ENCODE measurements around the gene GALNT14. TPM values are rescaled to one million over a fixed set of nuclear protein-coding genes. Genes with fewer than 3 reads are reported as not detected.

GALNT14 gene
- total and polyA plus RNA-seq, 4 donors = 0.85 to 2.8 (median 2.4) TPM

GRCh38 chr2:30871980-30872789, 266.1 kb downstream of the GALNT14 start:
- peak overlapping the region in 1 of 2 donors; percentile 70 for H3K27ac ChIP-seq (ENCODE audit: low read depth in 1 of 2, low read length in 1 of 2)
- H3K9me3 ChIP-seq (ENCODE audit: control insufficient read depth in 4 of 4, insufficient read depth in 3 of 4, low read length in 3 of 4) = no peaks in the 10 kb centered on the region
- no peak overlapping the region for H3K9ac ChIP-seq (ENCODE audit: insufficient read depth in 1 of 2, low read length in 2 of 2)
- no peak for TF ChIP-seq CTCF (IDR thresholded peaks at IDR 0.05; ENCODE audit: control extremely low read depth, extremely low read depth)
- ATAC-seq (ENCODE audit: insufficient read depth, low FRiP score) (peak; percentile 80), DNase-seq (peak; percentile 38 to 82 (median 62))
- WGBS, 2 donors = 24 to 58% methylated on average over 6 of the region's 6 CpGs
- peaks cover 0 to 7% (median 2%) of the 10 kb centered on the region in 3 donors for H3K27me3 ChIP-seq (ENCODE audit: control insufficient read depth in 3 of 3, insufficient read depth in 3 of 3, low read length in 2 of 3)
- H3K36me3 ChIP-seq (ENCODE audit: control insufficient read depth in 4 of 4, insufficient read depth in 4 of 4, low read length in 4 of 4) = no peaks in the 10 kb centered on the region
- no peak overlapping the region for H3K4me3 ChIP-seq
- peaks cover 0 to 3% (median 0%) of the 10 kb centered on the region in 5 donors for H3K4me1 ChIP-seq (ENCODE audit: control insufficient read depth in 5 of 5, insufficient read depth in 5 of 5, low read length in 5 of 5)

GRCh38 chr2:30871440-30871839, 266.8 kb downstream of the GALNT14 start:
- WGBS, 2 donors = 42 to 66% methylated on average over 3 of the region's 3 CpGs
- ATAC-seq (ENCODE audit: insufficient read depth, low FRiP score) = no peak

GRCh38 chr2:30869988-30870387, 268.3 kb downstream of the GALNT14 start:
- Histone ChIP-seq H3K9ac (ENCODE audit: insufficient read depth in 1 of 2, low read length in 2 of 2) (no peak overlapping the region), H3K36me3 (ENCODE audit: control insufficient read depth in 4 of 4, insufficient read depth in 4 of 4, low read length in 4 of 4) (no peaks in the 10 kb centered on the region), H3K4me1 (ENCODE audit: control insufficient read depth in 5 of 5, insufficient read depth in 5 of 5, low read length in 5 of 5) (peaks cover 0 to 3% (median 0%) of the 10 kb centered on the region in 5 donors), H3K9me3 (ENCODE audit: control insufficient read depth in 4 of 4, insufficient read depth in 3 of 4, low read length in 3 of 4) (peaks cover 0 to 2% (median 0%) of the 10 kb centered on the region in 4 donors), H3K27me3 (ENCODE audit: control insufficient read depth in 3 of 3, insufficient read depth in 3 of 3, low read length in 2 of 3) (peaks cover 0 to 9% (median 4%) of the 10 kb centered on the region in 3 donors), H3K27ac (ENCODE audit: low read depth in 1 of 2, low read length in 1 of 2) (no peak overlapping the region), H3K4me3 (no peak overlapping the region)
- 97% methylated on average over 1 of the region's 1 CpG for WGBS, 2 donors
- no peak for DNase-seq
- no peak for ATAC-seq (ENCODE audit: insufficient read depth, low FRiP score)
- no peak for TF ChIP-seq CTCF (IDR thresholded peaks at IDR 0.05; ENCODE audit: control extremely low read depth, extremely low read depth)

More at GRCh38 chr2:30871440-30871839, 266.8 kb downstream of the GALNT14 start:
- peaks cover 0 to 2% (median 0%) of the 10 kb centered on the region in 4 donors for H3K9me3 ChIP-seq (ENCODE audit: control insufficient read depth in 4 of 4, insufficient read depth in 3 of 4, low read length in 3 of 4)
- TF ChIP-seq CTCF (IDR thresholded peaks at IDR 0.05; ENCODE audit: control extremely low read depth, extremely low read depth) = no peak
- H3K36me3 ChIP-seq (ENCODE audit: control insufficient read depth in 4 of 4, insufficient read depth in 4 of 4, low read length in 4 of 4) = no peaks in the 10 kb centered on the region
- H3K4me1 ChIP-seq (ENCODE audit: control insufficient read depth in 5 of 5, insufficient read depth in 5 of 5, low read length in 5 of 5) = peaks cover 0 to 3% (median 0%) of the 10 kb centered on the region in 5 donors
- H3K9ac ChIP-seq (ENCODE audit: insufficient read depth in 1 of 2, low read length in 2 of 2) = no peak overlapping the region
- peaks cover 0 to 7% (median 2%) of the 10 kb centered on the region in 3 donors for H3K27me3 ChIP-seq (ENCODE audit: control insufficient read depth in 3 of 3, insufficient read depth in 3 of 3, low read length in 2 of 3)
- DNase-seq = no peak
- H3K27ac ChIP-seq (ENCODE audit: low read depth in 1 of 2, low read length in 1 of 2) = no peak overlapping the region
- H3K4me3 ChIP-seq = no peak overlapping the region
